ENCODE measurements around the gene SRPRA. TPM values are rescaled to one million over a fixed set of nuclear protein-coding genes. Genes with fewer than 3 reads are reported as not detected.
A peak's percentile ranks its signal among the peaks of the same experiment; 100 is the strongest.

Gene SRPRA
- total and polyA plus RNA-seq, 10 of the 15 experiments (the other 5 are each of a cell fraction or from before 2014, with no cell fraction given): 29.6 to 131 (median 92.8) TPM

DNA sequence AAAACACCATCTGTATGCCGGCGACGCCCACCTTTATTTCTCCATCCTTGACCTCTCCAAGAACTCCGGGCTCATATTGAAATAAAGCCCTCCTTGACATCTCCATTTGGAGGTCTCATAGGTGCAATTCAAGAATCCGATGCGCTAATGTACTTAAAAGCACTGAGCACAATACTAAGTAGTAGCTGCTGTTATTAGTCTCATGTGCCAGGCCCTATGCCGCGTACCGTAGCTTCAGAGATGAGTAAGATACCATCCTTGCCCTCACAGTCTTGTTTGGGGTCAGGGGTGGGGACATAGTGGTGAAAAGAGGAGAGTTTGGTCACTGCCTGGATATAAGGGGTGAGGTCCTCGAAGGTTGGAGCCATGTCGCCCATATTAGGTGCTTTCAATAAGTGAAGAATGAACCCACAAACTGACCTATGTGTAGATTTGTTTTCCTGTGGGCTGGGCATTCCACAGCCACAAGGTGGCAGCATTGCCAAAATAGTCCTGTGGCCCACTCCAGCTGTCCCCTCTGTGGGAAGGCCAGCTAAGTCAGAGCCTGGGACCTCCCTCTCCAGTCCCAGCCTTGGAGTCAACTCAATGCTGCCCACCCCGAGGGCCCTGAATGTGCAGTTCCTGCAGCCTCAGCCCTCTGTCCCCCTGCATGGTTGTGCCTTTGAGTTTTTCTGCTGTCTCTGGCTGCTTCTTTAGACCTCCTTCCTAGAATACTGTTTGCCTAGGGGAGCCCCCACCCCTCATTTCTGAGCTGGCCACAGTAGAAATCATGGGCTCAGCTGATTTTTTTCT, 41.7 kb upstream of the SRPRA start (continued):
- TF ChIP-seq RAD21 (IDR thresholded peaks at IDR 0.05; ENCODE audit: insufficient read depth, low read depth, low read length) (peak; percentile 89), ZNF217 (IDR thresholded peaks at IDR 0.05) (no peak), CREM (IDR thresholded peaks at IDR 0.05; ENCODE audit: low read depth) (no peak), TCF12 (IDR thresholded peaks at IDR 0.05; ENCODE audit: low read depth, low read length) (peak; percentile 69), RUNX3 (IDR thresholded peaks at IDR 0.05; ENCODE audit: low read length) (peak; percentile 58)
- TF ChIP-seq, protein P1, sequence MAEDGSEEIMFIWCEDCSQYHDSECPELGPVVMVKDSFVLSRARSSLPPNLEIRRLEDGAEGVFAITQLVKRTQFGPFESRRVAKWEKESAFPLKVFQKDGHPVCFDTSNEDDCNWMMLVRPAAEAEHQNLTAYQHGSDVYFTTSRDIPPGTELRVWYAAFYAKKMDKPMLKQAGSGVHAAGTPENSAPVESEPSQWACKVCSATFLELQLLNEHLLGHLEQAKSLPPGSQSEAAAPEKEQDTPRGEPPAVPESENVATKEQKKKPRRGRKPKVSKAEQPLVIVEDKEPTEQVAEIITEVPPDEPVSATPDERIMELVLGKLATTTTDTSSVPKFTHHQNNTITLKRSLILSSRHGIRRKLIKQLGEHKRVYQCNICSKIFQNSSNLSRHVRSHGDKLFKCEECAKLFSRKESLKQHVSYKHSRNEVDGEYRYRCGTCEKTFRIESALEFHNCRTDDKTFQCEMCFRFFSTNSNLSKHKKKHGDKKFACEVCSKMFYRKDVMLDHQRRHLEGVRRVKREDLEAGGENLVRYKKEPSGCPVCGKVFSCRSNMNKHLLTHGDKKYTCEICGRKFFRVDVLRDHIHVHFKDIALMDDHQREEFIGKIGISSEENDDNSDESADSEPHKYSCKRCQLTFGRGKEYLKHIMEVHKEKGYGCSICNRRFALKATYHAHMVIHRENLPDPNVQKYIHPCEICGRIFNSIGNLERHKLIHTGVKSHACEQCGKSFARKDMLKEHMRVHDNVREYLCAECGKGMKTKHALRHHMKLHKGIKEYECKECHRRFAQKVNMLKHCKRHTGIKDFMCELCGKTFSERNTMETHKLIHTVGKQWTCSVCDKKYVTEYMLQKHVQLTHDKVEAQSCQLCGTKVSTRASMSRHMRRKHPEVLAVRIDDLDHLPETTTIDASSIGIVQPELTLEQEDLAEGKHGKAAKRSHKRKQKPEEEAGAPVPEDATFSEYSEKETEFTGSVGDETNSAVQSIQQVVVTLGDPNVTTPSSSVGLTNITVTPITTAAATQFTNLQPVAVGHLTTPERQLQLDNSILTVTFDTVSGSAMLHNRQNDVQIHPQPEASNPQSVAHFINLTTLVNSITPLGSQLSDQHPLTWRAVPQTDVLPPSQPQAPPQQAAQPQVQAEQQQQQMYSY (CRISPR knock-in tag; IDR thresholded peaks at IDR 0.05): no peak
- TF ChIP-seq, protein P2, sequence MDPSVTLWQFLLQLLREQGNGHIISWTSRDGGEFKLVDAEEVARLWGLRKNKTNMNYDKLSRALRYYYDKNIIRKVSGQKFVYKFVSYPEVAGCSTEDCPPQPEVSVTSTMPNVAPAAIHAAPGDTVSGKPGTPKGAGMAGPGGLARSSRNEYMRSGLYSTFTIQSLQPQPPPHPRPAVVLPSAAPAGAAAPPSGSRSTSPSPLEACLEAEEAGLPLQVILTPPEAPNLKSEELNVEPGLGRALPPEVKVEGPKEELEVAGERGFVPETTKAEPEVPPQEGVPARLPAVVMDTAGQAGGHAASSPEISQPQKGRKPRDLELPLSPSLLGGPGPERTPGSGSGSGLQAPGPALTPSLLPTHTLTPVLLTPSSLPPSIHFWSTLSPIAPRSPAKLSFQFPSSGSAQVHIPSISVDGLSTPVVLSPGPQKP (IDR thresholded peaks at IDR 0.05; ENCODE audit: low read depth, low read length): no peak
- TF ChIP-seq, protein P3, sequence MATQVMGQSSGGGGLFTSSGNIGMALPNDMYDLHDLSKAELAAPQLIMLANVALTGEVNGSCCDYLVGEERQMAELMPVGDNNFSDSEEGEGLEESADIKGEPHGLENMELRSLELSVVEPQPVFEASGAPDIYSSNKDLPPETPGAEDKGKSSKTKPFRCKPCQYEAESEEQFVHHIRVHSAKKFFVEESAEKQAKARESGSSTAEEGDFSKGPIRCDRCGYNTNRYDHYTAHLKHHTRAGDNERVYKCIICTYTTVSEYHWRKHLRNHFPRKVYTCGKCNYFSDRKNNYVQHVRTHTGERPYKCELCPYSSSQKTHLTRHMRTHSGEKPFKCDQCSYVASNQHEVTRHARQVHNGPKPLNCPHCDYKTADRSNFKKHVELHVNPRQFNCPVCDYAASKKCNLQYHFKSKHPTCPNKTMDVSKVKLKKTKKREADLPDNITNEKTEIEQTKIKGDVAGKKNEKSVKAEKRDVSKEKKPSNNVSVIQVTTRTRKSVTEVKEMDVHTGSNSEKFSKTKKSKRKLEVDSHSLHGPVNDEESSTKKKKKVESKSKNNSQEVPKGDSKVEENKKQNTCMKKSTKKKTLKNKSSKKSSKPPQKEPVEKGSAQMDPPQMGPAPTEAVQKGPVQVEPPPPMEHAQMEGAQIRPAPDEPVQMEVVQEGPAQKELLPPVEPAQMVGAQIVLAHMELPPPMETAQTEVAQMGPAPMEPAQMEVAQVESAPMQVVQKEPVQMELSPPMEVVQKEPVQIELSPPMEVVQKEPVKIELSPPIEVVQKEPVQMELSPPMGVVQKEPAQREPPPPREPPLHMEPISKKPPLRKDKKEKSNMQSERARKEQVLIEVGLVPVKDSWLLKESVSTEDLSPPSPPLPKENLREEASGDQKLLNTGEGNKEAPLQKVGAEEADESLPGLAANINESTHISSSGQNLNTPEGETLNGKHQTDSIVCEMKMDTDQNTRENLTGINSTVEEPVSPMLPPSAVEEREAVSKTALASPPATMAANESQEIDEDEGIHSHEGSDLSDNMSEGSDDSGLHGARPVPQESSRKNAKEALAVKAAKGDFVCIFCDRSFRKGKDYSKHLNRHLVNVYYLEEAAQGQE (IDR thresholded peaks at IDR 0.05; ENCODE audit: low read depth, low read length): no peak
- TF ChIP-seq, protein P4, sequence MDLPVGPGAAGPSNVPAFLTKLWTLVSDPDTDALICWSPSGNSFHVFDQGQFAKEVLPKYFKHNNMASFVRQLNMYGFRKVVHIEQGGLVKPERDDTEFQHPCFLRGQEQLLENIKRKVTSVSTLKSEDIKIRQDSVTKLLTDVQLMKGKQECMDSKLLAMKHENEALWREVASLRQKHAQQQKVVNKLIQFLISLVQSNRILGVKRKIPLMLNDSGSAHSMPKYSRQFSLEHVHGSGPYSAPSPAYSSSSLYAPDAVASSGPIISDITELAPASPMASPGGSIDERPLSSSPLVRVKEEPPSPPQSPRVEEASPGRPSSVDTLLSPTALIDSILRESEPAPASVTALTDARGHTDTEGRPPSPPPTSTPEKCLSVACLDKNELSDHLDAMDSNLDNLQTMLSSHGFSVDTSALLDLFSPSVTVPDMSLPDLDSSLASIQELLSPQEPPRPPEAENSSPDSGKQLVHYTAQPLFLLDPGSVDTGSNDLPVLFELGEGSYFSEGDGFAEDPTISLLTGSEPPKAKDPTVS (IDR thresholded peaks at IDR 0.05; ENCODE audit: low read depth, low read length): no peak
- TF ChIP-seq, protein P5, sequence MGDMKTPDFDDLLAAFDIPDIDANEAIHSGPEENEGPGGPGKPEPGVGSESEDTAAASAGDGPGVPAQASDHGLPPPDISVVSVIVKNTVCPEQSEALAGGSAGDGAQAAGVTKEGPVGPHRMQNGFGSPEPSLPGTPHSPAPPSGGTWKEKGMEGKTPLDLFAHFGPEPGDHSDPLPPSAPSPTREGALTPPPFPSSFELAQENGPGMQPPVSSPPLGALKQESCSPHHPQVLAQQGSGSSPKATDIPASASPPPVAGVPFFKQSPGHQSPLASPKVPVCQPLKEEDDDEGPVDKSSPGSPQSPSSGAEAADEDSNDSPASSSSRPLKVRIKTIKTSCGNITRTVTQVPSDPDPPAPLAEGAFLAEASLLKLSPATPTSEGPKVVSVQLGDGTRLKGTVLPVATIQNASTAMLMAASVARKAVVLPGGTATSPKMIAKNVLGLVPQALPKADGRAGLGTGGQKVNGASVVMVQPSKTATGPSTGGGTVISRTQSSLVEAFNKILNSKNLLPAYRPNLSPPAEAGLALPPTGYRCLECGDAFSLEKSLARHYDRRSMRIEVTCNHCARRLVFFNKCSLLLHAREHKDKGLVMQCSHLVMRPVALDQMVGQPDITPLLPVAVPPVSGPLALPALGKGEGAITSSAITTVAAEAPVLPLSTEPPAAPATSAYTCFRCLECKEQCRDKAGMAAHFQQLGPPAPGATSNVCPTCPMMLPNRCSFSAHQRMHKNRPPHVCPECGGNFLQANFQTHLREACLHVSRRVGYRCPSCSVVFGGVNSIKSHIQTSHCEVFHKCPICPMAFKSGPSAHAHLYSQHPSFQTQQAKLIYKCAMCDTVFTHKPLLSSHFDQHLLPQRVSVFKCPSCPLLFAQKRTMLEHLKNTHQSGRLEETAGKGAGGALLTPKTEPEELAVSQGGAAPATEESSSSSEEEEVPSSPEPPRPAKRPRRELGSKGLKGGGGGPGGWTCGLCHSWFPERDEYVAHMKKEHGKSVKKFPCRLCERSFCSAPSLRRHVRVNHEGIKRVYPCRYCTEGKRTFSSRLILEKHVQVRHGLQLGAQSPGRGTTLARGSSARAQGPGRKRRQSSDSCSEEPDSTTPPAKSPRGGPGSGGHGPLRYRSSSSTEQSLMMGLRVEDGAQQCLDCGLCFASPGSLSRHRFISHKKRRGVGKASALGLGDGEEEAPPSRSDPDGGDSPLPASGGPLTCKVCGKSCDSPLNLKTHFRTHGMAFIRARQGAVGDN (IDR thresholded peaks at IDR 0.05): no peak
- TF ChIP-seq, protein P6, sequence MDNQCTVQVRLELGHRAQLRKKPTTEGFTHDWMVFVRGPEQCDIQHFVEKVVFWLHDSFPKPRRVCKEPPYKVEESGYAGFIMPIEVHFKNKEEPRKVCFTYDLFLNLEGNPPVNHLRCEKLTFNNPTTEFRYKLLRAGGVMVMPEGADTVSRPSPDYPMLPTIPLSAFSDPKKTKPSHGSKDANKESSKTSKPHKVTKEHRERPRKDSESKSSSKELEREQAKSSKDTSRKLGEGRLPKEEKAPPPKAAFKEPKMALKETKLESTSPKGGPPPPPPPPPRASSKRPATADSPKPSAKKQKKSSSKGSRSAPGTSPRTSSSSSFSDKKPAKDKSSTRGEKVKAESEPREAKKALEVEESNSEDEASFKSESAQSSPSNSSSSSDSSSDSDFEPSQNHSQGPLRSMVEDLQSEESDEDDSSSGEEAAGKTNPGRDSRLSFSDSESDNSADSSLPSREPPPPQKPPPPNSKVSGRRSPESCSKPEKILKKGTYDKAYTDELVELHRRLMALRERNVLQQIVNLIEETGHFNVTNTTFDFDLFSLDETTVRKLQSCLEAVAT (IDR thresholded peaks at IDR 0.05): peak; percentile 49; the same call in 1 of the 2 replicates

Data from GM12878 (cell line).